Right atrium auricular region (tissue), 2 donors: ENCODE measurements around the gene B3GNT2. TPM values are rescaled to one million over a fixed set of nuclear protein-coding genes. Genes with fewer than 3 reads are reported as not detected.

ENCODE experiments used
- DNase-seq: peaks from one replicate; pipeline ENCODE4 v3.0.0-alpha.2; 2019; ENCODE audit warnings: low spot score
- H3K27ac ChIP-seq, 2 donors: fragments of 200-600 bp; sonication (generic); 1 replicate in 1 of 2; 2 replicates in 1 of 2; pipeline ENCODE4 v1.5.1; 2016 to 2019
- H3K27me3 ChIP-seq, 2 donors: fragments of 200-600 bp; sonication (generic); one replicate each; pipeline versions ENCODE4 v1.5.1 to v1.6.0; 2017 to 2019
- H3K36me3 ChIP-seq: fragments of 200-600 bp; sonication (generic); one replicate; pipeline ENCODE4 v1.5.1; 2016
- H3K4me1 ChIP-seq, 2 donors: fragments of 200-600 bp; sonication (generic); one replicate each; pipeline versions ENCODE4 v1.5.1 to v1.6.0; 2017 to 2019
- H3K4me3 ChIP-seq, 2 donors: fragments of 200-600 bp; sonication (generic); 1 replicate in 1 of 2; 2 replicates in 1 of 2; pipeline ENCODE4 v1.5.1; 2017 to 2019; ENCODE audit warnings: mild to moderate bottlenecking in 1 of 2, moderate library complexity in 1 of 2
- H3K9me3 ChIP-seq, 2 donors: fragments of 200-600 bp; sonication (generic); one replicate each; pipeline ENCODE4 v1.5.1; 2019
- total RNA-seq, 2 donors: library from RNA; depleted of rRNA; stranded (reverse); fragments of >200 nt; gene quantifications; one replicate each; pipeline ENCODE4 v1.1.0, GENCODE V29; 2016
- TF ChIP-seq, protein P1 (sequence below), 2 donors: fragments of 200-600 bp; sonication (generic); IDR thresholded peaks; one replicate each; pipeline ENCODE4 v1.5.1; 2019; ENCODE audit warnings: antibody characterized with exemption in 2 of 2

Gene B3GNT2
- total RNA-seq, 2 donors from 2014 or later = 17.7 to 31.1 TPM

DNA sequence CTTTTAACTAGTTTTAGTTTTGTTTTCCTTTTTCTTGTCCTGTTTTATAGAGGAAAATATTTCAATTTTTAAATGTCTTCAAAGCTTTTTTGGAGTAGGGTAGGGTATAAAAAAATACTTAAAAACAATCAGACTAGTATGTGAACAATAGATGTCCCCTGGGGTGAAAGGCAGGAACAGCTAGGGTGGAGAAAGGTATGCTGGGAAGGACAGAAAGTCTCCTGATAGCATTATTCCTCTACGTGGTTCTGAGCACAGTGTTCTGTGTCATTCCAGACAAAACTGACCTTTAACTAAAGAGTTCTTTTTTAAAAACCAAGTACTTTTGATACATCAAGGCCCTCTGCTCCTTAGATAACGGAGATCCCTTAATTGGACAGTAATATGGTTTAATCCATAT lies 32.1 kb upstream of the B3GNT2 start:
- Histone ChIP-seq H3K27ac (no peak overlapping the region), H3K9me3 (no peaks in the 10 kb centered on the region), H3K4me1 (peaks cover 0 to 4% of the 10 kb centered on the region in 2 donors), H3K27me3 (no peaks in the 10 kb centered on the region), H3K36me3 (no peaks in the 10 kb centered on the region), H3K4me3 (no peak overlapping the region)
- TF ChIP-seq, protein P1, sequence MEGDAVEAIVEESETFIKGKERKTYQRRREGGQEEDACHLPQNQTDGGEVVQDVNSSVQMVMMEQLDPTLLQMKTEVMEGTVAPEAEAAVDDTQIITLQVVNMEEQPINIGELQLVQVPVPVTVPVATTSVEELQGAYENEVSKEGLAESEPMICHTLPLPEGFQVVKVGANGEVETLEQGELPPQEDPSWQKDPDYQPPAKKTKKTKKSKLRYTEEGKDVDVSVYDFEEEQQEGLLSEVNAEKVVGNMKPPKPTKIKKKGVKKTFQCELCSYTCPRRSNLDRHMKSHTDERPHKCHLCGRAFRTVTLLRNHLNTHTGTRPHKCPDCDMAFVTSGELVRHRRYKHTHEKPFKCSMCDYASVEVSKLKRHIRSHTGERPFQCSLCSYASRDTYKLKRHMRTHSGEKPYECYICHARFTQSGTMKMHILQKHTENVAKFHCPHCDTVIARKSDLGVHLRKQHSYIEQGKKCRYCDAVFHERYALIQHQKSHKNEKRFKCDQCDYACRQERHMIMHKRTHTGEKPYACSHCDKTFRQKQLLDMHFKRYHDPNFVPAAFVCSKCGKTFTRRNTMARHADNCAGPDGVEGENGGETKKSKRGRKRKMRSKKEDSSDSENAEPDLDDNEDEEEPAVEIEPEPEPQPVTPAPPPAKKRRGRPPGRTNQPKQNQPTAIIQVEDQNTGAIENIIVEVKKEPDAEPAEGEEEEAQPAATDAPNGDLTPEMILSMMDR (IDR thresholded peaks at IDR 0.05) = no peak
- no peak for DNase-seq

- DNase-seq = no peak
- H3K27me3 ChIP-seq = no peaks in the 10 kb centered on the region
- TF ChIP-seq, protein P1 (IDR thresholded peaks at IDR 0.05) = no peak
- H3K27ac ChIP-seq = peak overlapping the region; percentile 39 to 70
- H3K4me1 ChIP-seq = peaks cover 0 to 30% of the 10 kb centered on the region in 2 donors
- no peaks in the 10 kb centered on the region for H3K36me3 ChIP-seq
- H3K9me3 ChIP-seq = no peaks in the 10 kb centered on the region
- H3K4me3 ChIP-seq = no peak overlapping the region
These were observed 20.2 kb upstream of the B3GNT2 start for GRCh38 chr2:62175728-62176127.

GRCh38 chr2:62176801-62177200 lies 19.1 kb upstream of the B3GNT2 start:
- no peak overlapping the region for H3K4me3 ChIP-seq
- no peaks in the 10 kb centered on the region for H3K9me3 ChIP-seq
- H3K27me3 ChIP-seq = no peaks in the 10 kb centered on the region
- H3K4me1 ChIP-seq = peaks cover 0 to 30% of the 10 kb centered on the region in 2 donors
- peak overlapping the region; percentile 40 to 70 for H3K27ac ChIP-seq
- no peaks in the 10 kb centered on the region for H3K36me3 ChIP-seq
- TF ChIP-seq, protein P1 (IDR thresholded peaks at IDR 0.05) = no peak
- DNase-seq = no peak

DNA sequence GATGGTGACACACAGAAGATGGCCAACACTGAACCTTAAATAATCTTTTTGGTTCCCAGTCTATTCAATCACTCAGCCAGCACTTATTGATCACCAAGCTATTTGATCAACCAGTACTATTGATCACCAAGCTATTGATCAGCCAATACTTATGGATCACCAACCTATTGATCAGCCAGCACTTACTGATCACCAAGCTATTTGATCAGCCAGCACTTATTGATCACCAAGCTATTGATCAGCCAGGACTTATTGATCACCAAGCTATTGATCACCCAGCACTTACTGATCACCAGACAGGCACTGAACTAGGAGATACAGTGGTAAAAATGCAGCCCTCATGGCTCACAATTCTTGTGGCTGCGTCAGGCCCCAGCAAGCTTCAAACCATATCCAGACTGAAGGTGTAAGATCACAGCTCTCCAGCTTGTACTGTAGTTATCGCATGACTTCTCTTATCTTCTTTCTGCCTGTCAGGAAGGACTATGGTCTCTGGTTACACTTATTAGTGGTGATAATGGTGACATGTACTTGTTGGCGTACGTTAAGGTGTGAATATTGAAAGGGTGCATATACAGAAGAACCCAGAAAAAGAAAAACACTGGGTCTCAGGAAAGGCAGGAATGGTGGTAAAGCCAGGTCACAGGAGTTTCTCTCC lies 18.4 kb upstream of the B3GNT2 start:
- no peaks in the 10 kb centered on the region for H3K27me3 ChIP-seq
- no peaks in the 10 kb centered on the region for H3K9me3 ChIP-seq
- peaks cover 0 to 30% of the 10 kb centered on the region in 2 donors for H3K4me1 ChIP-seq
- H3K4me3 ChIP-seq = no peak overlapping the region
- no peaks in the 10 kb centered on the region for H3K36me3 ChIP-seq
- peak overlapping the region; percentile 40 to 70 for H3K27ac ChIP-seq
- no peak for DNase-seq
- TF ChIP-seq, protein P1 (IDR thresholded peaks at IDR 0.05) = no peak

- DNase-seq = no peak
These were observed 17.1 kb upstream of the B3GNT2 start for GRCh38 chr2:62178741-62179271.

More at GRCh38 chr2:62178741-62179271, 17.1 kb upstream of the B3GNT2 start:
- Histone ChIP-seq H3K4me1 (peaks cover 0 to 30% of the 10 kb centered on the region in 2 donors), H3K4me3 (no peak overlapping the region), H3K27ac (peak overlapping the region; percentile 20 to 70), H3K9me3 (no peaks in the 10 kb centered on the region), H3K27me3 (no peaks in the 10 kb centered on the region), H3K36me3 (no peaks in the 10 kb centered on the region)
- TF ChIP-seq, protein P1 (IDR thresholded peaks at IDR 0.05) = no peak
